Thyroid gland (tissue), 4 donors: Measurements from ENCODE around the gene MPL. TPM values are rescaled to one million over a fixed set of nuclear protein-coding genes. Genes with fewer than 3 reads are reported as not detected.

Source experiments
- DNase-seq, 2 donors: peaks; one replicate each; pipeline ENCODE4 v3.0.0-alpha.2; 2019
- H3K27ac ChIP-seq, 3 donors: fragments of 200-600 bp; sonication (generic); 1 replicate in 2 of 3; 2 replicates in 1 of 3; pipeline ENCODE4 v1.5.1; 2016 to 2019; ENCODE audit warnings: mild to moderate bottlenecking in 1 of 3, moderate library complexity in 1 of 3
- H3K27me3 ChIP-seq: fragments of 200-600 bp; sonication (generic); one replicate; pipeline ENCODE4 v1.5.1; 2019
- H3K36me3 ChIP-seq, 2 donors: fragments of 200-600 bp; sonication (generic); one replicate each; pipeline ENCODE4 v1.5.1; 2016 to 2019
- H3K4me1 ChIP-seq, 2 donors: fragments of 200-600 bp; sonication (generic); one replicate each; pipeline ENCODE4 v1.5.1; 2017 to 2019
- H3K4me3 ChIP-seq, 3 donors: fragments of 200-600 bp; sonication (generic); replicated peaks in 1 of 3; 1 replicate in 2 of 3; 2 replicates in 1 of 3; pipeline ENCODE4 v1.5.1; 2016; ENCODE audit warnings: mild to moderate bottlenecking in 1 of 3
- H3K9me3 ChIP-seq: fragments of 200-600 bp; sonication (generic); one replicate; pipeline ENCODE4 v1.5.1; 2017
- CTCF ChIP-seq, 6 experiments: fragments of 200-600 bp in 3 of 6; fragments of 450-650 bp in 3 of 6; sonication (generic) in 3 of 6; IDR thresholded peaks; one replicate each; pipeline ENCODE4 v1.5.1; 2016 to 2019; ENCODE audit warnings: antibody characterized with exemption in 6 of 6, mild to moderate bottlenecking in 2 of 6, inconsistent platforms in 1 of 6, moderate library complexity in 1 of 6
- POLR2A ChIP-seq, 2 donors: fragments of 450-650 bp; IDR thresholded peaks; one replicate each; pipeline ENCODE4 v1.6.1; 2017; ENCODE audit warnings: antibody characterized with exemption in 2 of 2, mild to moderate bottlenecking in 2 of 2, moderate library complexity in 1 of 2
- WGBS, 2 donors: methylation state at CpG; one replicate each; pipeline ENCODE4 v1.1.5; 2017; 5-methylcytosine and 5-hydroxymethylcytosine counted together
- intact Hi-C: fragments of 100-400 bp; cut with DNase I; formaldehyde crosslinking; loops from one replicate; pipeline ENCODE4 v1.15.1; 2023
- total RNA-seq, 4 donors: library from RNA; depleted of rRNA; stranded (reverse); fragments of >200 nt; gene quantifications; one replicate each; pipeline ENCODE4 v1.2.3, GENCODE V29; 2016

The MPL gene
- total RNA-seq, 4 donors from 2014 or later, result 0.22 to 0.29 TPM; not detected in 2

- no peak for DNase-seq
- peaks cover 89 to 94% of the 10 kb centered on the region in 2 donors for H3K4me1 ChIP-seq
- intact Hi-C loops, result no loop called here
Observed at GRCh38 chr1:43298055-43298454, 39.6 kb upstream of the MPL start.

GRCh38 chr1:43299101-43299500 lies 38.5 kb upstream of the MPL start:
- peaks cover 89 to 94% of the 10 kb centered on the region in 2 donors for H3K4me1 ChIP-seq
- no peaks in the 10 kb centered on the region for H3K27me3 ChIP-seq
- intact Hi-C loops, result no loop called here
- peak overlapping the region; percentile 97 to 100 (median 97) for H3K27ac ChIP-seq
- no peaks in the 10 kb centered on the region for H3K9me3 ChIP-seq
- no peaks in the 10 kb centered on the region for H3K36me3 ChIP-seq
- H3K4me3 ChIP-seq, result no peak overlapping the region
- DNase-seq, result peak; percentile 56 to 70
- TF ChIP-seq POLR2A (IDR thresholded peaks at IDR 0.05) (peak in 1 of 2 donors; percentile 74), CTCF (IDR thresholded peaks at IDR 0.05) (no peak)

More at GRCh38 chr1:43298055-43298454, 39.6 kb upstream of the MPL start:
- TF ChIP-seq CTCF (IDR thresholded peaks at IDR 0.05) (no peak), POLR2A (IDR thresholded peaks at IDR 0.05) (no peak)
- H3K4me3 ChIP-seq, result no peak overlapping the region
- H3K27ac ChIP-seq, result peak overlapping the region; percentile 97 to 100 (median 97)
- no peaks in the 10 kb centered on the region for H3K27me3 ChIP-seq
- H3K9me3 ChIP-seq, result no peaks in the 10 kb centered on the region
- 95 to 96% methylated on average over 1 of the region's 1 CpG for WGBS, 2 donors
- H3K36me3 ChIP-seq, result no peaks in the 10 kb centered on the region

GRCh38 chr1:43300378-43301094 lies 37.1 kb upstream of the MPL start, which contains the start of gene TIE1:
Gene TIE1, plus strand, starts transcription at chr1:43300982. Its CDS starts 90 bp downstream, at chr1:43301072.
- Histone ChIP-seq H3K27ac (peak within 1 kb of the TSS; percentile 97 to 100 (median 97)), H3K36me3 (no peaks in the 10 kb centered on the region), H3K4me3 (peak within 1 kb of the TSS in 1 of 3 donors; percentile 19), H3K9me3 (no peaks in the 10 kb centered on the region), H3K27me3 (no peaks in the 10 kb centered on the region), H3K4me1 (peaks cover 91 to 96% of the 10 kb centered on the region in 2 donors)
- no peak for DNase-seq
- 80 to 89% methylated on average over 7 to 10 of the region's 10 CpGs for WGBS, 2 donors
- intact Hi-C loops, result no loop called here
- TF ChIP-seq POLR2A (IDR thresholded peaks at IDR 0.05) (peak in 1 of 2 donors; percentile 21), CTCF (IDR thresholded peaks at IDR 0.05) (no peak)

GRCh38 chr1:43302201-43302600 lies 35.4 kb upstream of the MPL start:
- Histone ChIP-seq H3K4me3 (no peak overlapping the region), H3K9me3 (no peaks in the 10 kb centered on the region), H3K36me3 (no peaks in the 10 kb centered on the region), H3K27me3 (no peaks in the 10 kb centered on the region), H3K4me1 (peaks cover 92 to 96% of the 10 kb centered on the region in 2 donors), H3K27ac (peak overlapping the region; percentile 80 to 100 (median 97))
- TF ChIP-seq CTCF (IDR thresholded peaks at IDR 0.05), result no peak
- TF ChIP-seq POLR2A (IDR thresholded peaks at IDR 0.05), result peak in 1 of 2 donors; percentile 85
- peak; percentile 70 to 74 for DNase-seq
- intact Hi-C loops, result no loop called here
- WGBS, 2 donors, result 20 to 22% methylated on average over 1 of the region's 1 CpG
